HG03108 (cell line): Measurements from ENCODE around the gene SLC4A4.

Experiments
- ATAC-seq: cut with Tn5 transposase; IDR thresholded peaks from one replicate; pipeline ENCODE4 v1.9.1; 2021; ENCODE audit warnings: moderate library complexity; ENCODE audit not compliant: unreplicated experiment

The SLC4A4 gene

GRCh38 chr4:71356924-71357663, 18.3 kb downstream of the SLC4A4 start:
- no peak for ATAC-seq

GRCh38 chr4:71360844-71361243, 22.0 kb downstream of the SLC4A4 start:
- no peak for ATAC-seq

- no peak for ATAC-seq
Observed at GRCh38 chr4:71361476-71361875, 22.7 kb downstream of the SLC4A4 start.

- ATAC-seq, result no peak
Observed at GRCh38 chr4:71366766-71367165, 27.9 kb downstream of the SLC4A4 start.

- ATAC-seq, result no peak
Observed at GRCh38 chr4:71367546-71367945, 28.7 kb downstream of the SLC4A4 start.

- ATAC-seq, result no peak
Observed at GRCh38 chr4:71368906-71369305, 30.1 kb downstream of the SLC4A4 start.

- no peak for ATAC-seq
Observed at GRCh38 chr4:71369536-71369935, 30.7 kb downstream of the SLC4A4 start.

GRCh38 chr4:71375494-71375893, 36.7 kb downstream of the SLC4A4 start:
- ATAC-seq, result no peak

- ATAC-seq, result no peak
Observed at GRCh38 chr4:71377561-71377960, 38.7 kb downstream of the SLC4A4 start.

GRCh38 chr4:71379126-71379525, 40.3 kb downstream of the SLC4A4 start:
- ATAC-seq, result no peak

- no peak for ATAC-seq
Observed at GRCh38 chr4:71380788-71381187, 42.0 kb downstream of the SLC4A4 start.

- ATAC-seq, result no peak
Observed at GRCh38 chr4:71382125-71382899, 43.5 kb downstream of the SLC4A4 start.

GRCh38 chr4:71382900-71383560, 44.2 kb downstream of the SLC4A4 start:
- ATAC-seq, result no peak

GRCh38 chr4:71383984-71384383, 45.2 kb downstream of the SLC4A4 start:
- ATAC-seq, result no peak

- ATAC-seq, result no peak
Observed at GRCh38 chr4:71389149-71389827, 50.5 kb downstream of the SLC4A4 start.

- no peak for ATAC-seq
Observed at GRCh38 chr4:71392109-71392508, 53.3 kb downstream of the SLC4A4 start.

GRCh38 chr4:71396382-71396781, 57.6 kb downstream of the SLC4A4 start:
- ATAC-seq, result no peak

- ATAC-seq, result no peak
Observed at GRCh38 chr4:71400810-71401209, 62.0 kb downstream of the SLC4A4 start.

GRCh38 chr4:71402616-71403015, 63.8 kb downstream of the SLC4A4 start:
- no peak for ATAC-seq

- no peak for ATAC-seq
Observed at GRCh38 chr4:71404049-71404448, 65.2 kb downstream of the SLC4A4 start.

- no peak for ATAC-seq
Observed at GRCh38 chr4:71405791-71406190, 67.0 kb downstream of the SLC4A4 start.
